MCF 10A (cell line): ENCODE results near the gene RTN4RL1. TPM values are rescaled to one million over a fixed set of nuclear protein-coding genes. Genes with fewer than 3 reads are reported as not detected.
A peak's percentile ranks its signal among the peaks of the same experiment; 100 is the strongest.

Experiments
- BruUV-seq: library from RNA; stranded (reverse); fragments of 400-500 nt; replicated peaks from 2 replicates; lab custom pipeline; 2021; lab: Mats Ljungman, UMichigan
- CTCF ChIA-PET: fragments of 300-600 bp; sonication (Branson Sonifier 250); formaldehyde crosslinking; extraction: SDS; loops from one replicate; lab custom pipeline; 2021; ENCODE audit warnings: antibody characterized with exemption, inconsistent platforms; lab: Yijun Ruan, JAX
- POLR2A ChIA-PET: fragments of 300-600, 350-650 bp; sonication (Branson Sonifier 250); formaldehyde crosslinking; extraction: SDS; loops from one replicate; lab custom pipeline; 2020; ENCODE audit warnings: antibody characterized with exemption, inconsistent platforms; lab: Yijun Ruan, JAX
- DNase-seq: peaks from one replicate; pipeline ENCODE4 v3.0.0-alpha.2; 2018; ENCODE audit not compliant: unreplicated experiment
- H3K27ac Mint-ChIP-seq: one replicate; pipeline ENCODE4 v1.8.0; 2022; ENCODE audit warnings: mild to moderate bottlenecking, low read depth, mixed read lengths; ENCODE audit not compliant: unreplicated experiment
- H3K27me3 Mint-ChIP-seq: one replicate; pipeline ENCODE4 v1.8.0; 2022; ENCODE audit warnings: mixed read lengths; ENCODE audit not compliant: insufficient read depth, unreplicated experiment
- H3K36me3 Mint-ChIP-seq: one replicate; pipeline ENCODE4 v1.8.0; 2022; ENCODE audit warnings: mild to moderate bottlenecking, moderate library complexity, mixed read lengths; ENCODE audit not compliant: insufficient read depth, unreplicated experiment
- H3K4me1 Mint-ChIP-seq: one replicate; pipeline ENCODE4 v1.8.0; 2022; ENCODE audit warnings: mixed read lengths; ENCODE audit not compliant: insufficient read depth, unreplicated experiment
- H3K4me3 Mint-ChIP-seq: one replicate; pipeline ENCODE4 v1.8.0; 2022; ENCODE audit warnings: mild to moderate bottlenecking, moderate library complexity, mixed read lengths; ENCODE audit not compliant: unreplicated experiment
- H3K9me3 Mint-ChIP-seq: one replicate; pipeline ENCODE4 v1.8.0; 2022; ENCODE audit warnings: mixed read lengths; ENCODE audit not compliant: unreplicated experiment
- CTCF ChIP-seq: fragments of 200-600 bp; IDR thresholded peaks from one replicate; pipeline ENCODE4 v1.8.0; 2022; ENCODE audit warnings: antibody characterized with exemption, mild to moderate bottlenecking; ENCODE audit not compliant: unreplicated experiment
- intact Hi-C: fragments of 100-400 bp; cut with micrococcal nuclease; formaldehyde crosslinking; loops from 2 replicates; pipeline ENCODE4 v1.14.1; 2022
- total RNA-seq: library from RNA; stranded (reverse); gene quantifications from 2 replicates; pipeline ENCODE4 v1.2.3, GENCODE V29; 2022

RTN4RL1 gene
- total RNA-seq, 1 experiment from 2014 or later, result 2.9 TPM

GRCh38 chr17:2064520-2064971, 39.4 kb upstream of the RTN4RL1 start:
- Mint-ChIP-seq H3K36me3 (no peaks in the 10 kb centered on the region), H3K4me3 (no peak overlapping the region), H3K4me1 (no peaks in the 10 kb centered on the region), H3K27me3 (no peaks in the 10 kb centered on the region), H3K27ac (peak overlapping the region; percentile 61), H3K9me3 (no peaks in the 10 kb centered on the region)
- intact Hi-C loops, result no loop called here
- no peak for DNase-seq
- TF ChIP-seq CTCF, result no peak
- BruUV-seq, result no TSS peak
- POLR2A ChIA-PET, result interaction anchor here (0.6 kb wide), 1 partner anchor 59 kb away, joined by 3 read pairs; no protein-coding TSS in a partner anchor
- CTCF ChIA-PET, result interaction anchor here (0.6 to 2.8 kb wide), 3 partner anchors 10 to 180 kb away, joined by 6 to 13 read pairs (median 8); partner anchors contain the start of gene HIC1

- no peaks in the 10 kb centered on the region for H3K9me3 Mint-ChIP-seq
- POLR2A ChIA-PET, result interaction anchor here (0.6 kb wide), 1 partner anchor 59 kb away, joined by 3 read pairs; no protein-coding TSS in a partner anchor
- CTCF ChIA-PET, result interaction anchor here (0.6 to 2.8 kb wide), 4 partner anchors 10 to 342 kb away, joined by 5 to 13 read pairs (median 7); partner anchors contain the start of gene HIC1
- no peaks in the 10 kb centered on the region for H3K27me3 Mint-ChIP-seq
- H3K36me3 Mint-ChIP-seq, result no peaks in the 10 kb centered on the region
- DNase-seq, result no peak
- no peak overlapping the region for H3K27ac Mint-ChIP-seq
- no peaks in the 10 kb centered on the region for H3K4me1 Mint-ChIP-seq
- BruUV-seq, result no TSS peak
- TF ChIP-seq CTCF, result no peak
- intact Hi-C loops, result no loop called here
- no peak overlapping the region for H3K4me3 Mint-ChIP-seq
Measured at GRCh38 chr17:2064147-2064489, 39.0 kb upstream of the RTN4RL1 start.

DNA sequence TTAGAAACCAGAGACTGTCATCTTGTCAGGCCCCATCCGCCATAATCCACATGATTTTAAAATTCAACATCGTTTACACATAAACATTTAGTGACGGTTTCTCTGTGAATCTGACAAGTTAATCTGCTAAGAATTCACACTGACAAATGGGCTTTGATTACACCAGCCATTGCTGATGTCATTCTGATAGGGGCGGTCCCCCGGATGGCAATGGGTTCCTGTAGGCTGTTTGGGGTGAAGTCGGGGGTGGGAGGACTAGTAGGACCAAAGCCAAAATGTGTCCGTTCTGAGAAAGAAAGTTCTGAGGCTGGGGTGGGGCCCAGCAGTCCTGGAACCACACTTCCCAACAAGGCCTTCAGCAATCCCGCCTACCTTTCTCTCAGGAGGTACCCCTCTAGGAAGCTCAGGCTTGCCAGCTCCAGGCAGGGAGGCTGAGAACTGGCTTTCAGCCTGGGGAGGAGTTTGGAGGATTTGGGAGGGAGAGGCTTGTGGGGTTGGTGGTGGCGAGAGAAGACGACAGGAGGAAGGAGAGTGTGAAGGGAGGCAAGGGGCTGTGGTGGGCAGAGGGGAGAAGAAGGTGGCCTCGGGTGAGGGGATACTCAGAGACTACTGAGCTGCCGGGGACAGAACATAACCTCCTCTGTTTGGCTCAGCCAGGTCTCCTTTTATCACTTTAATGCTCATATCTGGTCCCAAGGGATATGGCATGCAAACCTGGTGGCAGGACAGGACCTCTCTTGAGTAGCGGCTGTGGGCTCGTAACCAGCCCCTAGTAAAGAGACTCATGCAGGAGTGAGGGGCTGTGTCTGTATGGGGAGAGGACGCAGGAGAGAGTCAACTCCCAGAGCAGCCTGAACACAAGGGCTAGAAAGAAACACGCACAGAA, 38.4 kb upstream of the RTN4RL1 start:
- Mint-ChIP-seq H3K4me1 (no peaks in the 10 kb centered on the region), H3K27ac (no peak overlapping the region), H3K36me3 (no peaks in the 10 kb centered on the region), H3K4me3 (no peak overlapping the region), H3K27me3 (no peaks in the 10 kb centered on the region), H3K9me3 (no peaks in the 10 kb centered on the region)
- POLR2A ChIA-PET, result interaction anchor here (0.6 kb wide), 1 partner anchor 60 kb away, joined by 3 read pairs; no protein-coding TSS in a partner anchor
- no TSS peak for BruUV-seq
- no peak for DNase-seq
- no peak for TF ChIP-seq CTCF
- intact Hi-C loops, result no loop called here
- CTCF ChIA-PET, result interaction anchor here (0.6 to 2.8 kb wide), 3 partner anchors 9 to 341 kb away, joined by 5 to 13 read pairs (median 8); partner anchors contain the start of gene HIC1

DNA sequence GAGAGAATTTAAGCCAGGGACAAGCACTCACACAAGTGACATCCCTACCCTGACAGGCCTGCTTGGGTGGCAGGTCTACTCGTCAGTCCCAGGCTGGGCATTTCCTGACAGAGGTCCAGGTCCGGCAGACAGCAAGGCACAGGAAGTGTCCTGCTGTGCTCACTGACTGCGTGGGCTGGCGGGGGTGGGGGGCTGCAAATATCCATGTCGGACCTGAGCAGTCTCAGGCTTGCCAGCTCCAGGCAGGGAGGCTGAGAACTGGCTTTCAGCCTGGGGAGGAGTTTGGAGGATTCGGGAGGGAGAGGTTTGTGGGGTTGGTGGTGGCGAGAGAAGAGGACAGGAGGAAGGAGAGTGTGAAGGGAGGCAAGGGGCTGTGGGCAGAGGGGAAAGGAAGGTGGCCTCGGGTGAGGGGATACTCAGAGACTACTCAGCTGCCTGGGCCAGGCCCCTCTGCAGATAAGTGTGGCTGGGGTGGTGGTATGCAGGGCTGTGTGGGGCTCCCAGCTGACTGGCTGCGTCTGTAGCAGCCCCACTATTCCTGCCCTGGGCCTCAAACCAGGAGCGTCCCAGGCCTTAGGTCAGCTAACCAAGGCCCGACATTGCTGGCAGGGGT, 37.5 kb upstream of the RTN4RL1 start:
- no TSS peak for BruUV-seq
- no peak for DNase-seq
- no peaks in the 10 kb centered on the region for H3K4me1 Mint-ChIP-seq
- H3K4me3 Mint-ChIP-seq, result no peak overlapping the region
- ChIA-PET CTCF (interaction anchor here (0.7 kb wide), 1 partner anchor 221 kb away, joined by 4 read pairs; no protein-coding TSS in a partner anchor), POLR2A (interaction anchor here (0.6 kb wide), 1 partner anchor 1784 kb away, joined by 3 read pairs; the partner anchor contains the start of gene NCBP3)
- TF ChIP-seq CTCF, result no peak
- no peaks in the 10 kb centered on the region for H3K27me3 Mint-ChIP-seq
- intact Hi-C loops, result no loop called here
- no peak overlapping the region for H3K27ac Mint-ChIP-seq
- no peaks in the 10 kb centered on the region for H3K9me3 Mint-ChIP-seq
- no peaks in the 10 kb centered on the region for H3K36me3 Mint-ChIP-seq
